Calu3 (cell line): ENCODE measurements around the gene SORCS1. TPM values are rescaled to one million over a fixed set of nuclear protein-coding genes. Genes with fewer than 3 reads are reported as not detected.

Source experiments
- BruUV-seq: library from RNA; stranded (reverse); fragments of 400-500 nt; replicated peaks from 2 replicates; lab custom pipeline; 2021; lab: Mats Ljungman, UMichigan
- CTCF ChIA-PET: fragments of 300-600 bp; sonication (Branson Sonifier 250); formaldehyde crosslinking; loops from one replicate; lab custom pipeline; 2022; ENCODE audit warnings: antibody characterized with exemption; lab: Charles Lee
- DNase-seq: peaks from one replicate; pipeline ENCODE4 v3.0.0; 2022
- H3K27ac Mint-ChIP-seq: one replicate; pipeline ENCODE4 v1.8.0; 2022; ENCODE audit warnings: mixed read lengths; ENCODE audit not compliant: unreplicated experiment
- H3K27me3 Mint-ChIP-seq: one replicate; pipeline ENCODE4 v1.8.0; 2022; ENCODE audit warnings: mixed read lengths; ENCODE audit not compliant: unreplicated experiment
- H3K36me3 Mint-ChIP-seq: one replicate; pipeline ENCODE4 v1.8.0; 2022; ENCODE audit warnings: mild to moderate bottlenecking, moderate library complexity, mixed read lengths; ENCODE audit not compliant: insufficient read depth, unreplicated experiment
- H3K4me1 Mint-ChIP-seq: one replicate; pipeline ENCODE4 v1.8.0; 2022; ENCODE audit warnings: mild to moderate bottlenecking, low read depth, mixed read lengths; ENCODE audit not compliant: unreplicated experiment
- H3K4me3 Mint-ChIP-seq: one replicate; pipeline ENCODE4 v1.8.0; 2022; ENCODE audit warnings: mild to moderate bottlenecking, low read depth, moderate library complexity, mixed read lengths; ENCODE audit not compliant: unreplicated experiment
- H3K9me3 Mint-ChIP-seq: one replicate; pipeline ENCODE4 v1.8.0; 2022; ENCODE audit warnings: low read depth, mixed read lengths; ENCODE audit not compliant: unreplicated experiment
- intact Hi-C: fragments of 100-400 bp; cut with micrococcal nuclease; formaldehyde crosslinking; loops from one replicate; pipeline ENCODE4 v1.10.0; 2022; ENCODE audit not compliant: unreplicated experiment
- total RNA-seq: library from RNA; stranded (reverse); gene quantifications from 2 replicates; pipeline ENCODE4 v1.2.3, GENCODE V29; 2022
- TF ChIP-seq, protein P1 (sequence below): fragments of 200-600 bp; IDR thresholded peaks from one replicate; pipeline ENCODE4 v1.8.0; 2022; ENCODE audit warnings: antibody characterized with exemption; ENCODE audit not compliant: unreplicated experiment

Gene SORCS1
- total RNA-seq, 1 experiment from 2014 or later, result not detected

DNA sequence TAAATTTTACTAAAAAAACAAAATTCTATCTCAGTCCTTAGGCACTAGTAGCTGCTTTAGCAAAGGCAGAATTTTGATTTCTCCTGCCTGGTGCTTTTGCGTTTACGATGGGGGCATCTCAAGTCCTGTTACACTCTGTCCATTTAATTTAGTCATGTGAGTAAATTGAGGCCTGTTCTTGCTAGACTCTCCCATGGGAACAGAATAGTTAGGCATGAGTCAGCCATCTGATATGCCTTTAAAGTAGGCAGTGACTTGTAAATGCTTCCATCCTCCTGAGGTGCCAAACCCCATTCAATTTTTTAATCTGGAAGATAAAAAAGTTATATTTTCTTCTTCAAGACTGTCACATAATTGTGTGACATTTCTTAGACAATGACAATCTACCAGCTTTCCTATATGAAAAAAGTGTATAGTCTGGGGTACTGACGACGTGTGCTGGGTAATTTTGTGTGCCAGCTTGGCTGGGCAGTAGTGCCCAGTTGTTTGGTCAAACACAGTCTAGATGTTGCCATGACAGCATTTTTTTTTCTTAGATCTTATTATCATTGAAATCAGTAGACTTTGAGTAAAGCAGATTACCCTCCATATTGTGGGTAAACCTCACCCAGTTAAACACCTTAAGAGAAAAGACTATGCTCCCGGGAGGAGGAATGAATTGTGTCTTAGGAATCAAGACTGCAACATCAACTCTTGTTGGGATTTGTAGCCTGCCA, 603.4 kb downstream of the SORCS1 start:
- no TSS peak for BruUV-seq
- CTCF ChIA-PET, result no interaction called here
- intact Hi-C loops, result no loop called here
- DNase-seq, result no peak
- no peaks in the 10 kb centered on the region for H3K9me3 Mint-ChIP-seq
- TF ChIP-seq, protein P1, sequence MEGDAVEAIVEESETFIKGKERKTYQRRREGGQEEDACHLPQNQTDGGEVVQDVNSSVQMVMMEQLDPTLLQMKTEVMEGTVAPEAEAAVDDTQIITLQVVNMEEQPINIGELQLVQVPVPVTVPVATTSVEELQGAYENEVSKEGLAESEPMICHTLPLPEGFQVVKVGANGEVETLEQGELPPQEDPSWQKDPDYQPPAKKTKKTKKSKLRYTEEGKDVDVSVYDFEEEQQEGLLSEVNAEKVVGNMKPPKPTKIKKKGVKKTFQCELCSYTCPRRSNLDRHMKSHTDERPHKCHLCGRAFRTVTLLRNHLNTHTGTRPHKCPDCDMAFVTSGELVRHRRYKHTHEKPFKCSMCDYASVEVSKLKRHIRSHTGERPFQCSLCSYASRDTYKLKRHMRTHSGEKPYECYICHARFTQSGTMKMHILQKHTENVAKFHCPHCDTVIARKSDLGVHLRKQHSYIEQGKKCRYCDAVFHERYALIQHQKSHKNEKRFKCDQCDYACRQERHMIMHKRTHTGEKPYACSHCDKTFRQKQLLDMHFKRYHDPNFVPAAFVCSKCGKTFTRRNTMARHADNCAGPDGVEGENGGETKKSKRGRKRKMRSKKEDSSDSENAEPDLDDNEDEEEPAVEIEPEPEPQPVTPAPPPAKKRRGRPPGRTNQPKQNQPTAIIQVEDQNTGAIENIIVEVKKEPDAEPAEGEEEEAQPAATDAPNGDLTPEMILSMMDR, result no peak
- no peaks in the 10 kb centered on the region for H3K27me3 Mint-ChIP-seq
- H3K36me3 Mint-ChIP-seq, result no peaks in the 10 kb centered on the region
- no peak overlapping the region for H3K4me3 Mint-ChIP-seq
- H3K4me1 Mint-ChIP-seq, result no peaks in the 10 kb centered on the region
- no peak overlapping the region for H3K27ac Mint-ChIP-seq

DNA sequence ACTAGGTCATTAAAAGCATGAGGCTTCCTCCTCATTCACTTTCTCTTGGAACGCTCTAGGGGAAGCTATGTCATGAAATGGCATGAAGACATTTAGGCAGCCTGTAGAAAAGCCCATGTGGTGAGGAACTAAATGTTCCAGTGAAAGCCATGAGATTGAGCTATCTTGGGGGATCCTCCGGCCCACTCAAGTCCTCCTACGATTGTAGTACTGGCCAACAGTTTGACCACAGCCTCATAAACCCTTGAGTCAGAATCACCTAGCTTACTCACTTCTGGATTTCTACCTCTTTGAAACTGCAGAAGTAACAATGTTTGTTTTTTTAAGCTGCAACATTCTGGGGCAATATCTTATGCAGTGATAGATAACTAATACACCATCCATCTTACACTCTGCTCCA, 605.1 kb downstream of the SORCS1 start:
- BruUV-seq, result no TSS peak
- Mint-ChIP-seq H3K9me3 (no peaks in the 10 kb centered on the region), H3K36me3 (no peaks in the 10 kb centered on the region), H3K27me3 (no peaks in the 10 kb centered on the region), H3K4me1 (no peaks in the 10 kb centered on the region), H3K27ac (no peak overlapping the region), H3K4me3 (no peak overlapping the region)
- intact Hi-C loops, result no loop called here
- DNase-seq, result no peak
- CTCF ChIA-PET, result interaction anchor here (1.2 kb wide), 1 partner anchor 12 kb away, joined by 3 read pairs; no protein-coding TSS in a partner anchor
- TF ChIP-seq, protein P1, result no peak

- Mint-ChIP-seq H3K9me3 (no peaks in the 10 kb centered on the region), H3K4me3 (no peak overlapping the region), H3K4me1 (no peaks in the 10 kb centered on the region), H3K27ac (no peak overlapping the region), H3K36me3 (no peaks in the 10 kb centered on the region), H3K27me3 (no peaks in the 10 kb centered on the region)
- no TSS peak for BruUV-seq
- intact Hi-C loops, result no loop called here
- CTCF ChIA-PET, result no interaction called here
- TF ChIP-seq, protein P1, result no peak
- DNase-seq, result no peak
Measured at GRCh38 chr10:106557951-106558733, 606.4 kb downstream of the SORCS1 start.

DNA sequence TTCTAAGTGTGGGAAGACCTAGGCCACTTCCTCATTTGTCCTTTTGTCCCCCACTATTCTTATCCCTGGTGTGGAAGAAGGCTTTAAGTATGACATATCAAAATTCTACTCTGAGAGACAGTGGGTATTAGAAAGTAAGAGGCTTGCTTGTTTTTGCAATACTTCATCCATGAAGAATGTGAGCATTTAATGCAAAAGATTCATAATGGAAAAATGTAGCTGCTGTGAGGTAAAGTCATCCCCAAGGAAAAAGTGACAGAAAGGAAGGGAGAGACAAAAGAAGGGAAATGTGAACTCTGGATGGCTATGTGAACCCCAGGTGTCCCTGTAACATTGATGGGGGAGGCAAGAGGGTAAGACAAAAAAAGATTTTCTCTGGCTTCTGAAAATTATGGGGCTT, 607.5 kb downstream of the SORCS1 start:
- CTCF ChIA-PET, result no interaction called here
- no peak for DNase-seq
- no TSS peak for BruUV-seq
- H3K36me3 Mint-ChIP-seq, result no peaks in the 10 kb centered on the region
- H3K9me3 Mint-ChIP-seq, result no peaks in the 10 kb centered on the region
- H3K27me3 Mint-ChIP-seq, result no peaks in the 10 kb centered on the region
- H3K27ac Mint-ChIP-seq, result no peak overlapping the region
- H3K4me1 Mint-ChIP-seq, result no peaks in the 10 kb centered on the region
- intact Hi-C loops, result no loop called here
- TF ChIP-seq, protein P1, result no peak
- no peak overlapping the region for H3K4me3 Mint-ChIP-seq
